B cell (primary cell): Measurements from ENCODE around the gene RHBDL1.

ENCODE experiments used
- EZH2 ChIP-seq: IDR thresholded peaks from 2 replicates; pipeline ENCODE4 v1.6.1; 2012; ENCODE audit warnings: borderline replicate concordance, low read depth, mild to moderate bottlenecking, moderate library complexity, low read length; ENCODE audit not compliant: insufficient read depth, poor library complexity, severe bottlenecking
- TF ChIP-seq, protein P1 (sequence below): fragments of 200-600 bp; IDR thresholded peaks from one replicate; pipeline ENCODE4 v1.8.0; 2022; ENCODE audit warnings: antibody characterized with exemption, mild to moderate bottlenecking

DNA sequence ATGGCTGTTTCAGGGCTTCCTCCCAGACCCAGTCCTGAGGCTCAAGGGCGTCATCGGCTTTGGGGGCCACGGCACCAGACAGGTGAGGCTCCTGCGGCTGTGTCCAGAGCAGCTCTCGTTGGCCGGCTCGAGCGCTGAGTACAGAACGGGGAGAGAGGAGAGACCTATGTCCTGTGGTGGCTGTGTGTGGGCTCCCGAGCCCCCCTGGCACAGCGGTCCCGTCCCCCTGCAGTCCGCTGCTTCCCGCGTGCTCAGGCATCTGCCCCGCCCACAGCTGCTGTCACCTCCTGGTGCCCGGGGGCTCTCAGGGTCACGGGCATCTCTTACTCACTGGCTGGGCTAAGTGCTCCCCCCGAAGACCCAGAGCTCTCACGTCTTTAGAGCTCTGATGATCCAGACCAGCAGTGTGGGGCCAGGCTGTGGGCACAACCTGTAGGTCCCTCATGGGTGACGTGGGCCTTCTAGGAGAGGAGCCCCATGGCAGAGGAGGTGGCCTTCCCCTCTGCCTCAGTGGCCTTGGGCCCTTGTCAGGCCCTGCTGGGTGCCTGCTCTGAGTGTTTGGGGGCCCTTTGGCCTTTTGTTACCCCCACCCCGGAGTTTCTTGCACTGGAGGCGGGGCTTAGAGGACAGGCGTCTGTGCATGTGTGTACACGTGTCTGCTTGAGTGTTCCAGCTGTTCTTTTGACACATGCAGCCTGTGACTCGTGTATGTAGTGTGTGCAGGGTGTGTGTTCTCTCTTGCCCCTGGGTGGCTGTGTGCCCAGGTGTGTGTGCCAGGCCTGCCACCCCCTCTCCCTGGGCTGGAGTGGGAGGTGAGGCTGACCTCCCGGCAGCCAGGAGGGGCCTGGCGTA lies 22.8 kb upstream of the RHBDL1 start:
- TF ChIP-seq, protein P1, sequence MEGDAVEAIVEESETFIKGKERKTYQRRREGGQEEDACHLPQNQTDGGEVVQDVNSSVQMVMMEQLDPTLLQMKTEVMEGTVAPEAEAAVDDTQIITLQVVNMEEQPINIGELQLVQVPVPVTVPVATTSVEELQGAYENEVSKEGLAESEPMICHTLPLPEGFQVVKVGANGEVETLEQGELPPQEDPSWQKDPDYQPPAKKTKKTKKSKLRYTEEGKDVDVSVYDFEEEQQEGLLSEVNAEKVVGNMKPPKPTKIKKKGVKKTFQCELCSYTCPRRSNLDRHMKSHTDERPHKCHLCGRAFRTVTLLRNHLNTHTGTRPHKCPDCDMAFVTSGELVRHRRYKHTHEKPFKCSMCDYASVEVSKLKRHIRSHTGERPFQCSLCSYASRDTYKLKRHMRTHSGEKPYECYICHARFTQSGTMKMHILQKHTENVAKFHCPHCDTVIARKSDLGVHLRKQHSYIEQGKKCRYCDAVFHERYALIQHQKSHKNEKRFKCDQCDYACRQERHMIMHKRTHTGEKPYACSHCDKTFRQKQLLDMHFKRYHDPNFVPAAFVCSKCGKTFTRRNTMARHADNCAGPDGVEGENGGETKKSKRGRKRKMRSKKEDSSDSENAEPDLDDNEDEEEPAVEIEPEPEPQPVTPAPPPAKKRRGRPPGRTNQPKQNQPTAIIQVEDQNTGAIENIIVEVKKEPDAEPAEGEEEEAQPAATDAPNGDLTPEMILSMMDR = no peak
- TF ChIP-seq EZH2 = no peak
